Head of caudate nucleus (tissue), 42 donors: ENCODE results near the gene AEBP1.

Source experiments
- DNase-seq, 42 donors: peaks; one replicate each; pipeline versions ENCODE4 v3.0.0 to v3.0.0-alpha.2; 2020 to 2021; ENCODE audit warnings: mixed read lengths in 7 of 42
- intact Hi-C: fragments of 100-400 bp; cut with DNase I; formaldehyde crosslinking; loops from one replicate; pipeline ENCODE4 v1.15.0; 2022

The AEBP1 gene

DNA sequence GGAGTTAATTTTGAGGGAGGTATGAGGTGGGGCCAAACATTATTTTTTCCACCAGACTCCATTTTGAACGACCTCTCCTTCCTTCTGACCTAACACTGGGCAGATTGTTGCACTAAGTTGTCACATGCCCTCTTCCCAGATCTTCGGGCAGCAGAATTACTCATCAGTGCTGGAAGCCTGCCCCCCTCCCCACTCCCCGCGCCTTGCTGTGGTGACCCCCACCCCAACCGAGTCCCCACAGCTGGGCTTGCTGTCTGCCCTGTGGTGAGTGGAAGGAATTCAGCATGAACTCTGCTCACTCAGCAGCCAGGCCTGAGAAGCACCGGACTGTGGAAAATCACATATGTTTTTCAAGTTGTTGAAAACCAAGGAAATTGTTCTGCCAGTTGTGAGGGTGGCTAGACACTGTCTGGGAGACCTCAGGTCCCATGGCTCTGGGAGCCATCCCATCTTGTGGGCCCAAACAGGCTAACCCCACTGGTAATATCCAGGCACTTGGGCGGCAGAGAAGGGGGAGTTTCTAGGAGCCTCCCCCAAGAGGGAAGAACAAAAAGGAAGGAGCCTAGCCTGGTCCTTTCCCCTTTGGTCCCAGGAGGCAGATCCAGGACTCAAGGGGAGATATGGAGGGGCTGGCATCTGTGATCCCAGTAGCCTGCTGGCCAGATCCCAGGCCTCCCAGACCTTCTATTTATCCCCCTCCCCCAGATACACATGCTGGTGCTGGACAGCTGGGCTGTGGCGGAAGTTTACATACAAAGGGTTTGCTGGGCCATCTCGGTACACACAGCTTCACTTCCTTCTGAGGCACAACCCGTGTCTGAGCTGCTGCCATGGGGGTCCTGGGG lies 3.5 kb upstream of the AEBP1 start:
- DNase-seq, result peak in 21 of 42 donors; percentile 23 to 85 (median 60)
- intact Hi-C loops, result no loop called here

DNA sequence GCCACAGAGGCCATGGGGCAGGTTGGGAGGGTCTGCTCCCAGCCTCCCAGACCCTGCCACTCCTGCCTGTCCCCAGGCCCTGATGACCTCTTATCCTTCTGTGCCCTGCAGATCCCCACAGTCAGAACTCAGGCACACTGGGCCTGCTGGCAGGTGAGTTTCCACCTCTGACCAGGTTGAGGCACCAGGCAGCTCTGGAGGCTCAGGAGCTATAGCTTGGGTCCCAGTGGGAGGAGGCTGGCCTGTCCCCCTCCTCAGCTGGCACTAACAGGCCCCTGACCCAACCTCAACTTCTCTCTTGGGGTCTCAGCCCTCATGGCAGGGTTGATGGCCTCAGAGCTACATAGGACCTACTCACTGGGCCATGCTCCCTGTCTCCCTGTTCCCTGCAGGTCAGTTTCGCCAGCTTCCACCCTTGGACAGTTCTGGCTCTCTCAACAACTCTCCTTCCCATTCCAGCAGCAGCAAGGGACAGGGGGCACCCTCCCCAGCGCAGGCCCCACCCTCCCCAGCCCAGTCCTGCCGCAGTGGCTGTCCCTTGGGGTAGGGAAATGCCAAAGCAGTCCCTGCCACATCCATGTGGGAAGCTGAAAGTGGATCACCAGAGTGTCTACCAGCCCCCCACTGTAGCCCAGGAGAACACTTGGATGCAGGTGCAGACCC lies 2.7 kb upstream of the AEBP1 start:
- intact Hi-C loops, result no loop called here
- no peak for DNase-seq

- DNase-seq, result peak in 6 of 42 donors; percentile 43 to 72 (median 52)
- intact Hi-C loops, result no loop called here
Measured at GRCh38 chr7:44101966-44102845, 1.9 kb upstream of the AEBP1 start.

GRCh38 chr7:44102846-44103565 lies 1.1 kb upstream of the AEBP1 start:
- intact Hi-C loops, result no loop called here
- DNase-seq, result no peak

DNA sequence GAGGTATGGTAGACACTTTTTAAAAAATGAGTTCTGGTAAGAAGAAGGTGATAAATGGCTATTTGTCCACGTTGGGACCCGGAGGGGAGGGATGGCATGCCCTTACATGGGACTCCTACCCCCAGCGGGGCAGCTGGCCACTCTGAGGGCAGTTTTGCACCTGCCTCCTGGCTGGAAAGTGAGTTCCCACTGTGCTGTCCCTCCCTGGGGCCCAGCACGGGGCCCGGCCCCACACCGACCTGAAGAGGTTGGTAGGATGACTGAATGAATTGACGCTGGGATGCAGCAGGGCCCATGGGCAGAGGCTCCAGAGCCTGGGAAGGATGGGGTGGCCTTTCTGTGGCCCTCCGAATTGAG lies 601 bp upstream of the AEBP1 start:
- no peak for DNase-seq
- intact Hi-C loops, result no loop called here

- intact Hi-C loops, result no loop called here
- peak in 27 of 42 donors; percentile 24 to 80 (median 64) for DNase-seq
Measured at GRCh38 chr7:44104860-44105771, 971 bp downstream of the AEBP1 start.

DNA sequence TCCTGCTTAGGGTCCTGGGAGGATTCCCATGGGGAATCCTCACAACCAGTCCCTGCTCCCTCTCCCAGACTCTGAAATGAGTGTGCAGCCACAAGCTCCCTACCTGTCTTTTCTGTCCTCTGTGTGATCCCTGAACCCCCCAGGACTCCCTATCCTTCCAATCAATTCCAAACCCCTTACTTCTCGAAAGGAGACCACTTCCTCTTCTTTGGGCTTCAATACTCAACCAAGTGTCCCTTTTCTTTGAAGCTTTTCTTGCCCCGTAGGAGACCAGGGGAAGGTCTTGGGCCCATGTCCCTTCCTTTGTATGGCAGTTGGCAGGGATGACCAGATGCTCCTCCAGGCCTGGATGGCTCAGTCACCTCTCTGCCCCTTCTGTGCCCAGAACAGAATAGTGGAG lies 1.7 kb downstream of the AEBP1 start:
- no peak for DNase-seq
- intact Hi-C loops, result no loop called here

DNA sequence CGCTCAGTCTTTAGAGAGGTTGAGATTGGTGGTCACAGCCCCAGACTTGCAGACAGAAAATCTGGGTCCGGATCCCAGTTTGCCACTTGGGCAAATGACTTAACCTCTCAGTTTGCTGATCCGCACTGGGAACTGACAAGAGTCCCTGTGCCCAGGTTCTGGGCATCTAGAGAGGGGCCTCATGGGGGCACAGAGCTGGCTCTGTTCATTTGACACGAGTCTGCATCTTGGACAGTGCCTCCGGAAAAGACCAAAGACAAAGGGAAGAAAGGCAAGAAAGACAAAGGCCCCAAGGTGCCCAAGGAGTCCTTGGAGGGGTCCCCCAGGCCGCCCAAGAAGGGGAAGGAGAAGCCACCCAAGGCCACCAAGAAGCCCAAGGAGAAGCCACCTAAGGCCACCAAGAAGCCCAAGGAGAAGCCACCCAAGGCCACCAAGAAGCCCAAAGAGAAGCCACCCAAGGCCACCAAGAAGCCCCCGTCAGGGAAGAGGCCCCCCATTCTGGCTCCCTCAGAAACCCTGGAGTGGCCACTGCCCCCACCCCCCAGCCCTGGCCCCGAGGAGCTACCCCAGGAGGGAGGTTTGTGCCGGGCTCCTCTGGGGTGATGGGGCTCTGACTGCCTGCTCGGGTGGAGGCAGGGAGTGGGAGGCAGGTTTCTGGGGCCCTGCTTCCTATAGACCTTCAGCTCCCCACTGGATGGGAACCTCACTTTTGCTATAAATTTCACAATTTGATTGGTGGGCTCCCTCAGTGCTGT lies 2.3 kb downstream of the AEBP1 start:
- intact Hi-C loops, result no loop called here
- DNase-seq, result no peak

DNA sequence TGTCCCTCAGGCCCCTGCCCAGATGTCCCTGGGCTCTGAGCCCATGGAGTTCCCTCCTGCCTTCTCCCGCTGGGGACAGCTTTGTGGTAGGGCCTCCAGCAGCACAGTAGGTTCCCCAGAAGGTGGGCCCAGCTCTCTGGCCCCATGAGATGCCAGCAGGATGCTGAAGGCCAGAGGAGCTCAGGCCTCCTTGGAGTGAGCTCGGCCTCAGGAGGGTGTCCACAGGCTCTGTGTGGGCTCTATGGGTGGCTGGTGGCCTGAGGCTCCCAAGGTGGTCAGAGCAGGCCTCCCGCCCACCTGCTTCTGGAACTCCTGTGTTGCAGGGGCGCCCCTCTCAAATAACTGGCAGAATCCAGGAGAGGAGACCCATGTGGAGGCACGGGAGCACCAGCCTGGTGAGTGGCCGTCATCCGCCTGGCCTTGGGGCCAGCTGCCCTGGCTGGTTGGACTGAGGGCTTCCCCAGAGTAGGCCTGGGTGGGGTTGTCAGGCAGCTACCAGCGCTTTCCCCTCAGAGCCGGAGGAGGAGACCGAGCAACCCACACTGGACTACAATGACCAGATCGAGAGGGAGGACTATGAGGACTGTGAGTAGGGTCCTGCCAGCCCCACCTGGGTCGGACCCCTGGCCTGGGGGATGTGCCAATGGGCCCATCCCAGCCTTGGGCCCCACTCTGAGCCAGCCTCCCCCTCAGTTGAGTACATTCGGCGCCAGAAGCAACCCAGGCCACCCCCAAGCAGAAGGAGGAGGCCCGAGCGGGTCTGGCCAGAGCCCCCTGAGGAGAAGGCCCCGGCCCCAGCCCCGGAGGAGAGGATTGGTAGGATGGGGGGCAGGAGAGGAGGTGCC lies 3.2 kb downstream of the AEBP1 start:
- no peak for DNase-seq
- intact Hi-C loops, result no loop called here

DNA sequence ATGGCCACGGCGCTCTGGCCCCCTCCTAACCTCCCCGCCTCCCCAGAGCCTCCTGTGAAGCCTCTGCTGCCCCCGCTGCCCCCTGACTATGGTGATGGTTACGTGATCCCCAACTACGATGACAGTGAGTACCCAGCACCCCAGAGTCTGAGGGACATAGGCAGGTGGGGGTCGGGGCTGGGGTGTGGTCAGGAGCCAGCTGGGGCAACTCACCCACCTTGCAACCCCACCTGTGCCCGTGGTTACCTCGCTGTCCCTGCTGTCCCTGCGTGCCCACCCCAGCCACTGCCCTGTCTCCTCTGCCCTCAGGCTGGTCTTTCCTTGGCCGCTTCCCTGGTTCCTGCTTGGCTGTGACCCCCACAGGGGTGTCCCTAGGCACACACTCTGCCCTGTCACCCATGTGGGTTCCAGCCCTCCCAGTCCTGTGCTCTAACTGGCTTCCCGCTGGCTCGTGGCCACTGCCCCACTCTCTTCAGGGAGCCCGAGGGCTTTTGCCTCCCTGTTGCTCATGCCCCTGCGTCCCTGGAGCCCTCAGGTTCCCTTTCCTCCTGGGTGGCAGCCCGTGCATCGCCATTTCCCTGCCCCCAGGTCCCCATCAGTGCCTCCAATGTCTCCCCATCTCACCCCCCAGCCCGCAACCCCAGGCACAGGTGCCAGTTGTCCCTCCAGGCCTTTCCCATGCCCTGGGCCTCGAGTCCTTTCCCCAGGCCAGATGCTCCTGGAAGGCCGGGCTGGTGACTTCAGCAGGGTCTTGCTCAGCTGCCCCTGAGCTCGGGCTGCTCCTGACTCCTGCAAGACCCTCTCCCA lies 4.0 kb downstream of the AEBP1 start:
- intact Hi-C loops, result no loop called here
- no peak for DNase-seq

DNA sequence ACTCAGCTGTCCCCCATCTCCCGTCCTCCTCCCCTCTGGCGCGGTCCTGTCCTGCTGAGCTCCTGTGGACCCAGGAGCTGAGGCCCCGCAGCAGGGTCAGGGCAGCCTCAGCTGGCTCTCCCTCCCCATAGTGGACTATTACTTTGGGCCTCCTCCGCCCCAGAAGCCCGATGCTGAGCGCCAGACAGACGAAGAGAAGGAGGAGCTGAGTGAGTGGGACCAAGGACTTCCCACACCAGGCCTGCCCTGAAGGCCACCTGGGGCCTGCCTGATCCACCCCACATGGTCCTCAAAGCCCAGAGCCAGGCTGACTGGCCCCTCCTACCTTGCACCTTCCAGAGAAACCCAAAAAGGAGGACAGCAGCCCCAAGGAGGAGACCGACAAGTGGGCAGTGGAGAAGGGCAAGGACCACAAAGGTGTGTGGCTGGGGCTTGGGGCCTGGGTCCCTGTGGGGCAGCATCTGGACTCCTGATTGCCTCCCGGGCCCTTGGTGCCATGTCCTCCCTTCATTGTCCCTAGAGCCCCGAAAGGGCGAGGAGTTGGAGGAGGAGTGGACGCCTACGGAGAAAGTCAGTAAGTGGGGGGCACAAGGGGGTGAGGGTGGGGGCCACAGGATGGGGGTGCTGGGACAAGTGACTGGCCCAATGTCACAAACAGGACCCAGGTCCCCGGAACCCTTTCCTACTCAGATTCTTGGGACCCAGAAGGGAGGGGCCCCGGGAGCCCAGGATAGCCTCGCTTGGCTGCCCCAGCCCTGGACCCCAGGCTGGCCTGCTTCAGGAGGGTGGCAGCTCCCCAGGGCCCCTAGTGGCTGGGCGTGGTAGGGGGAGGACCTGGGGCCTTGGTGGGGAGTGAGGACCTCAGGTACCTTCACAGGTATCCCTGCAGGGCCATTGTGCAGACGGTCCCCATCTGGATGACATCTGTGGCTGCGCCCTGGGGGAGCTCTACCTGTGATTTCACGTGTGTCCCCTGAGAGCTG lies 4.9 kb downstream of the AEBP1 start:
- intact Hi-C loops, result no loop called here
- no peak for DNase-seq

GRCh38 chr7:44109991-44110390 lies 5.8 kb downstream of the AEBP1 start:
- DNase-seq, result no peak
- intact Hi-C loops, result no loop called here

DNA sequence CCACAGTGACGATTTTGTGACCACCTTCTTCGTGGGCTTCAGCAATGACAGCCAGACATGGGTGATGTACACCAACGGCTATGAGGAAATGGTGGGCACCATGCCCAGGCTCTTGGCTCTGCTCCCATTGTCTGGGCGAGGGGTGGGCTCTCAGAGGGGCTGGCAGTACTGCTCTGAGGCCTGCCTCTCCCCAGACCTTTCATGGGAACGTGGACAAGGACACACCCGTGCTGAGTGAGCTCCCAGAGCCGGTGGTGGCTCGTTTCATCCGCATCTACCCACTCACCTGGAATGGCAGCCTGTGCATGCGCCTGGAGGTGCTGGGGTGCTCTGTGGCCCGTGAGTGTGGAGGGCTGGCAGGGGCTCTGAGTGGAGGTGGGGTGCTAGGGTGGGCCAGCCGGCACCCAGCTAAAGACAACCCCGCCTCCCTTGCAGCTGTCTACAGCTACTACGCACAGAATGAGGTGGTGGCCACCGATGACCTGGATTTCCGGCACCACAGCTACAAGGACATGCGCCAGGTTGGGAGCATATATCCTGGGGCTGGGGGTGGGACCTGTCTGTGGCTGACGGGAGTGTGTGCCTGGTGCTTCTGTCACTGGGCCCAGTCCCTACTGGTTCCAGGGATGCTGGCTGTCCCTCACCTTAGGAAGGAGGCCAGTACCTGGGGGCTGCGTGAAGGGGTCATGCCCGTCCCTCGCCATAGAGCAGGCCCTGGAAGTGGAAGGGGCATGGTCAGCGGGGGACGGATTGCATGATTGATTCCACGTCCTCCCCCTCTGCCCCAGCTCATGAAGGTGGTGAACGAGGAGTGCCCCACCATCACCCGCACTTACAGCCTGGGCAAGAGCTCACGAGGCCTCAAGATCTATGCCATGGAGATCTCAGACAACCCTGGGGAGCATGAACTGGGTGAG lies 6.8 kb downstream of the AEBP1 start:
- DNase-seq, result no peak
- intact Hi-C loops, result no loop called here
